OCI-LY1 (cell line): ENCODE measurements around the gene CFAP74.

Experiments
- CTCF ChIP-seq: fragments of 200-600 bp; sonication (generic), shearing (Covaris generic); IDR thresholded peaks from 2 replicates; pipeline ENCODE4 v1.5.1; 2017; ENCODE audit warnings: mild to moderate bottlenecking, antibody characterized with exemption, low read length, moderate library complexity, mixed read lengths
- EZH2 ChIP-seq: fragments of 200-600 bp; sonication (generic), shearing (Covaris generic); IDR thresholded peaks from 2 replicates; pipeline ENCODE4 v1.8.0; 2017; ENCODE audit warnings: borderline replicate concordance, mixed run types, mild to moderate bottlenecking, antibody characterized with exemption, low read length, moderate library complexity, mixed read lengths

DNA sequence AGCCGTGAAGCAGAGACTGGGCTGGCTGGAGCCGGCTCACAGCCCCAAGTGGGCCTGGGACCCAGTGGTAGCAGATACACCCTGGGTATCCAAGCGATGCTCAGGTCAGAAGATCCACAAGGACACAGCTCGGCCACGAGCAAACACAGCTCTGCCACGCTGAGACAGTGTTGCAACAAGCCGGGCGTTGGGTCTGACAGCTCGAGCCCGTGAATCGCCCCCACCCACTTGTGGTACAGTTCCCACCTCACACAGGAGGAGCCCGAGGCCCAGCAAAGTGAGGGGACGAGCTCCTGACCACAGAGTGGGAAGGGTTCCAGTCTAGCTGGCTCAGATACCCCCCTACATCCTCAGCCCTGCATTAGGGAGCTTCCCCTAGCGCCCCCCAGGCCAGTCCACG is 37.7 kb upstream of the CFAP74 start:
- TF ChIP-seq CTCF = no peak
- no peak for TF ChIP-seq EZH2
